Nucleus accumbens (tissue), 56 donors: ENCODE data around the gene SLC39A13.

Experiments used
- DNase-seq, 56 donors: peaks; one replicate each; lab custom pipeline; 2025; lab: John Stamatoyannopoulos, UW

SLC39A13 gene

GRCh38 chr11:47399860-47400767 is 8.3 kb upstream of the SLC39A13 start:
- DNase-seq, result peak in 2 of 56 donors; percentile 26 to 56

GRCh38 chr11:47400768-47401279 is 7.6 kb upstream of the SLC39A13 start:
- DNase-seq, result no peak

DNA sequence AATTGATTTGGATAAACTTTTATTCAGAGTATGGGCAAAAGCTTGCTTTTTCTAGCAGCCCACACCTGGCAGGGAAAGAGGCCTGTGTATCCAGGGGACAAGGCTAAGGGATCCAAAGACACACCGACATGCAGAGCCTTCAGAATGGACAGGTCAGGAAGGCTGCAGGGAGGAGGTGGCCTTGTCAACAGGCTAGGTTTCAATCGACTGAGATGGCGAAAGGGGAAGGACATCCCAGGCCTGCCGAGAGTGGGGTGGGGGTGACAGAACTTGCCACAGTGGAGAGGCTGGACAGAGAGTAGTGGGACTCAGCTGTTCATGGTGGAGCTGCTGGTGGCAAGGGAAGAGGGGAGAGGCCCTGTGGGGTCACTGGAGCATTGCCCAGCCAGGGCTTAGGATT is 5.3 kb upstream of the SLC39A13 start:
- DNase-seq, result no peak

DNA sequence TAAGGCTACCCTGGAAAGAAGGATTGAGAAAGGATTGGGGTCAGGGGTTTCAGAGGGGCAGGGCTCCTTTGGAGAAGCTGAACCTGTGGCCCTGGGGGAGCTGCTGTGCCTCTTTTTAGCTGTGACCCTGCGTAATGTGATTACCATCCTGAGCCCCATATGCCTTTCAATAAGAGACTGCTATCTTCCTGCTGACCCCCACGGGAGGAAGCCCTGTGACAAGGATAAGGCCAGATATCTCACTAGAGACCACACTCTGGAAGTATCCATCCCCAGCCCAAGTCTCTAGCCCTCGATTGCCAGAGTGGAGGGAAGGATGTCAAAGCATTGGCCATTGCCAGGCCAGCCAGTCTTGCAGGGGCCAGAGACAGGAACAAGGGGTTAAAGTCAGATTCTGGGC is 4.8 kb upstream of the SLC39A13 start:
- DNase-seq, result no peak

GRCh38 chr11:47406896-47407745 is 1.3 kb upstream of the SLC39A13 start:
- DNase-seq, result peak in 3 of 56 donors; percentile 17 to 38 (median 26)

DNA sequence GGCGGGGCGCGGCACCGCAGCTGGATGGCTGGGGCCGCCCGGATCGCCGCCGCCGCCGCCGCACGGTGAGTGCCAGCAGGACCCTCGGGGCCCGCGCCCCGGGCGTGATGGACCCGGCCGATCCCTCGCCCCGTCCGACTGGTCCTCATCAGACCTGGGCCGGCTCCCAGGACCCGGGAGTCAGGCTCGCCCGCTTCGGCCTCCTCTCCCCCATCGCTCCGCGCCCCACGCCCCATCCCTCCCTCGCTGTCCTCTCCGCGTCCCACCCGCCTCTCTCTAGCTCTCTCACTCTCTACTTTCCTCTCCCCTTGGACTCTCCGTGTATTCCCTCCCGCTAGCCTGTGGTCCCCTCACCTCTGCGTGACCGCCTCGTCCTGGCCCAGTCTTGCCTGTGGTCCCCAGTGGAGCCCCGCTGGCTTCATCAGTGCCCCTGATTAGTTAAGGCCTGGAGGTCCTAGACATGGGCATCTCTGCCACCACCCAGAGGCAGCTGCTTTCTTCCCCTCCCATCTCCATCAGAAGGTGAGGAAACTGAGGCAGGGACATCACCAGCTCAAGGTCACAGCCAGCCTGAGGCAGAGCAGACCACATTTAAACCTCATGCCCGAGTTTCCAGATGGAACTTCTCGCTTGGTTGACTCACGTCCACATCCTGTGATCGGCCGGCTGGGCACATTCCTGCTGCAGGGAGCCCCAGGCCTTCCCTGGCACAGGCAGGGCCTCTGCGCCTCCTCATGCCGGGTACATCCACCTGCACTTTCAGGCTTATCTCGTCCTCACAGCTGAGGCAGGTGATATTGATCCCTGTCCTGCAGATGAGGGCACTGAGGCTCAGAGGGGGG is 429 bp downstream of the SLC39A13 start:
- peak in 6 of 56 donors; percentile 53 to 67 (median 60) for DNase-seq

DNA sequence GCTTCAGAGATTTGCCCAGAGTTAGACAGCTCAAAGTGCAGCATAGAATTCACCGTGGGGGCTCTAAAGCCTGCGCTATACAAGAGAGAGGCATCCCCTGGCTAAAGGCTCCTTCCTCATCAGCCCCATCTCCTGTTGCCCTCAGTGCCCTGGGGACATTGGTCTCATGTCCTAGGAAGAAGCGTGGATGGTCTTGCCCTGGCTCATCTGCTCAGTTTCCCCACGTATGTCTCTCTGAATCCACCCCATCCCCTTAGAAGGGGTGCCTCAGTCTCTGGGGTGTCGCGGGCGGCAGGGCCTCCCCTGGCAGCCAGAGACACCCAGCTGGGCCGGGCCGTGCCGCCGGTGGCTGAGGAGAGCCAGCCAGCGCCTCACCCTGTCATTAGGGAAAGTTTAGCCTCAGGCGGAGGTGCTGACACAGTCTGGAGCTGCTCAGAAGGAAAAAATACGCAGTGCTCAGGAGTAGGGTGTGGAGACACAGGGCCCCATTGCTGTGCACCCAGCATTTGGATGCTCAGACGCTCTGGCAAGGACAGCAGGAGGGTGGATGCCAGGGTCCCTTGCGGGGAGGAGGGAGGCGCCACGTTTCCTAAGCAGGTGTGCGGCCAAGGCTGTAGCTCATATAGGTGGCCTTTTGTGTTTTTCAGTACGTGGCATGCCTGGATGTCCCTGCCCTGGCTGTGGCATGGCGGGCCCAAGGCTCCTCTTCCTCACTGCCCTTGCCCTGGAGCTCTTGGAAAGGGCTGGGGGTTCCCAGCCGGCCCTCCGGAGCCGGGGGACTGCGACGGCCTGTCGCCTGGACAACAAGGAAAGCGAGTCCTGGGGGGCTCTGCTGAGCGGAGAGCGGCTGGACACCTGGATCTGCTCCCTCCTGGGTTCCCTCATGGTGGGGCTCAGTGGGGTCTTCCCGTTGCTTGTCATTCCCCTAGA is 1.3 kb downstream of the SLC39A13 start:
- no peak for DNase-seq

GRCh38 chr11:47410370-47411264 is 2.2 kb downstream of the SLC39A13 start:
- no peak for DNase-seq

DNA sequence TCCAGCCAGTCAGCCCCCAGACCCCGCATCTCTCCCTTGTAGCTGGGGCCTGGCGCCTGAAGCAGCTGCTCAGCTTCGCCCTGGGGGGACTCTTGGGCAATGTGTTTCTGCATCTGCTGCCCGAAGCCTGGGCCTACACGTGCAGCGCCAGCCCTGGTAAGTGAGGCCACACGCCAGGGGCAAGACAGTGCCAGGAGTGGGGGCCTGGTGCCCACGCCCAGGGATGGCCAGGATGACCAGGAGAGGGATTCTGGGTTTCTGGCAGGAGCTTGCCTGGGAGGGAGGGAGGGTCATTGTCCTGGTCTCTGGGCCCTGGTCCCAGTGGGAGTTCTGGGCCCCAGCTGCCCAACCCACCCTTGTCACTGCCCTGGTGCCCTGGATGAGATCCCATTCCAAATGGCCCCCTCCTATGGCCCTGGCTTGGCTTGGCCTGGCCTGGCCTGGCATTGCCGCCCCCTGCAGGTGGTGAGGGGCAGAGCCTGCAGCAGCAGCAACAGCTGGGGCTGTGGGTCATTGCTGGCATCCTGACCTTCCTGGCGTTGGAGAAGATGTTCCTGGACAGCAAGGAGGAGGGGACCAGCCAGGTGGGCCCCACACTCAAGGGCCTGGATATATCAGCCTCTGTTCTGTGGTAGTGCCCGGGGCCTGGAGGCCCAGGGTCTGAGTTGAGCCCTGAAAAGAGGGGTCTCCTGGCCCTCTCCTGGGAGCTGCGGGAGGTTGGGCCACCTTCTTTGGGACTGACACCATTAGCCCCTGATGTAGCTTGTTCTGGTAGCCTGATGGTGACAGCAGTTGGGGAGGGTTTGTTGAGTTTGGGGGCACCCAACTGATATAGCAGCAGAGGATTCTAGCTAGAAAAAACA is 3.7 kb downstream of the SLC39A13 start:
- peak in 23 of 56 donors; percentile 18 to 72 (median 37) for DNase-seq

DNA sequence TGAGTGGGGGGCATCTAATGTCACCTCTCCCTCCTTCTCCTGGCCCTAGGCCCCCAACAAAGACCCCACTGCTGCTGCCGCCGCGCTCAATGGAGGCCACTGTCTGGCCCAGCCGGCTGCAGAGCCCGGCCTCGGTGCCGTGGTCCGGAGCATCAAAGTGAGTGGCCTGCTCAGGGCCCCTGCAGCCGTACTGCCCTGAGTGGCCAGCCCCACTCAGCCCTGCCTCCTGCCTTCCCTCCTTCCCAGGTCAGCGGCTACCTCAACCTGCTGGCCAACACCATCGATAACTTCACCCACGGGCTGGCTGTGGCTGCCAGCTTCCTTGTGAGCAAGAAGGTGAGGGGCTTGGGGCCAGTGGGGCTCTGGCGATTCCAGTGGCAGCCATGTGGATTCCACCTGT is 5.0 kb downstream of the SLC39A13 start:
- DNase-seq, result no peak

DNA sequence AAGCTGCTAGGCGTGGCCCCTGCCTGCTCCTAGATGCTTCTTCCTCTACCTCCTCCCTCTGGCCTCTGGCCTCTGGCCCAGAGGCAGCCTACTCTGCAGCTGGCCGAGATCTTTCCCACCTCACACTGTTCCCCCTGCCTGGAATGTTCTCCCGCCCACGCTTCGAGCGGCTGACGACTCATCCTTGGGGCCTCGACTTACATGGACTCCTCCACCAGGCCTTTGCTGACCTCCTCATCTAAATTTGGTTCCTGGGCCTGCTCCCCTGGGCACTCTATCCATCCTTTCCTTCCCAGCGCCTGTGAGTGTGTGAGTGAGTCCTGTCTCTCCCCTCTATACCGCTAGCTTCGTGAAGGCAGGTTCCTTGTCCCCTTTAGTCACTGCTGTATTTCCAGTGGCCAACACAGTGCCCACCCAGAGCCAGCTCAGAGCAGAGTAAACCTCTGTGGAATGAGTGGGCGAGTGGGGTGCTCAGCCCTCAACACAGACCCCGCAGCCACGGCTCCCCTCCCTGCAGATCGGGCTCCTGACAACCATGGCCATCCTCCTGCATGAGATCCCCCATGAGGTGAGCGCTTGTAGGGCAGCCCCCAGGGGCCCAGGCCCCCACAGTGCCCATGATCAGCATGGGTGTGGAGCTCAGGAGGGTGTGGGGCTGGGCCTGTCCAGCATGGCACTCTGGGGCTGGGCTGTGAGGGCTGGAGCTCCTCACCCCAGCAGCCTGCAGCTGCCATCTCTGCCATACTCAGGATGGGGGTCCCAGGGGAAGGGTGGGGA is 5.7 kb downstream of the SLC39A13 start:
- DNase-seq, result no peak

DNA sequence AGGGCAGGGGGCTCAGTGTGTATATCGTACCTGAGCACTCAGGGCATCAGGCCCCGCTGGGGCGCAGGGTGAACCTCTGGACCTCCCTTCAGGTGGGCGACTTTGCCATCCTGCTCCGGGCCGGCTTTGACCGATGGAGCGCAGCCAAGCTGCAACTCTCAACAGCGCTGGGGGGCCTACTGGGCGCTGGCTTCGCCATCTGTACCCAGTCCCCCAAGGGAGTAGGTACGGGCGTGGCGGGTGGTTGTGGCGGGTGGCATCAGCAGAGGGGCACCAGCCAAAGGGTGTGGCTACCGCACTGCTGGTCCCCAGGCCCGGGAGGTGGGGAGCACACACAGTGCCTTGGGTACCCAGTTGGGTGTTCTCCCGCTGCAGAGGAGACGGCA is 6.3 kb downstream of the SLC39A13 start:
- DNase-seq, result no peak

DNA sequence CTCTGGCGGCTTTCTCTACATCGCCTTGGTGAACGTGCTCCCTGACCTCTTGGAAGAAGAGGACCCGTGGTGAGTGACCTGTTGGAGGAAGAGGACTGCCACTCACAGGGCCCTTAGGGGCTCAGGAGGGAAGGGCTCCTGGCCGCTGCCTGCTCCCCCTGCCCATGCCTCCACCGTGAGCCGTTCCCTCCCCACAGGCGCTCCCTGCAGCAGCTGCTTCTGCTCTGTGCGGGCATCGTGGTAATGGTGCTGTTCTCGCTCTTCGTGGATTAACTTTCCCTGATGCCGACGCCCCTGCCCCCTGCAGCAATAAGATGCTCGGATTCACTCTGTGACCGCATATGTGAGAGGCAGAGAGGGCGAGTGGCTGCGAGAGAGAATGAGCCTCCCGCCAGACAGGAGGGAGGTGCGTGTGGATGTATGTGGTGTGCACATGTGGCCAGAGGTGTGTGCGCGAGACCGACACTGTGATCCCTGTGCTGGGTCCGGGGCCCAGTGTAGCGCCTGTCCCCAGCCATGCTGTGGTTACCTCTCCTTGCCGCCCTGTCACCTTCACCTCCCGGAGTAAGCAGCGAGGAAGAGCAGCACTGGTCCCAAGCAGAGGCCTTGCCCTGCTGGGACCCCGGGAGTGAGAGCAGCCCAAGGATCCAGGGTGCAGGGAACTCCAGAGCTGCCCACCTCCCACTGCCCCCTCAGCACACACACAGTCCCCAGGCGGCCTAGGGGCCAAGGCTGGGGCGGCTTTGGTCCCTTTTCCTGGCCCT is 6.9 kb downstream of the SLC39A13 start:
- no peak for DNase-seq

GRCh38 chr11:47415949-47416472 is 7.6 kb downstream of the SLC39A13 start:
- peak in 3 of 56 donors; percentile 22 to 55 (median 29) for DNase-seq

DNA sequence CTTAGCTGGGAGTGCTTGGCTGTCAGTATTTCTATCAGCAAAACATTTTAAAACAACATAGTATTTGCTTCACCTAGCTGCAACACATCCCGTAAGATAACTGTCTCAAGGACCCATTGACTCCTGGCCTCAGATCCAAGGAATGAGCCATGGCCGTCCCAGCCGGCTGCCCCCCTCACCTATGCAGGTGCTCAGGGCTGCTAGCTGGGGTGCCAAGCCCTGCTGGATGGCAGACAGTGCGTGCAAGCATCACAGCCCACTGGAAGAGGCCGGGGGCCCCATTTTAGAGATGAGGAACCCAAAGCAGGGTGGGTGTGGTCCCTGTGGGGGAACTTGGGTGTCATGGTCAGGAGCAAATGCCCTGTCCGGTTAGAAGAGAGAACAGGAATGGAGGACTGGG is 9.3 kb downstream of the SLC39A13 start:
- no peak for DNase-seq
